T-helper 2 cell treated with Interferon-gamma antibody and Interleukin-4, amounts not matched to agents 100 ng/mL and 5 ng/mL, for 36 hours (primary cell): ENCODE measurements around the gene EXOC4. TPM values are rescaled to one million over a fixed set of nuclear protein-coding genes. Genes with fewer than 3 reads are reported as not detected.

ENCODE experiments used
- intact Hi-C: fragments of 100-400 bp; cut with micrococcal nuclease; formaldehyde crosslinking; loops from one replicate; pipeline ENCODE4 v1.15.1; 2023
- total RNA-seq: library from RNA; stranded (reverse); gene quantifications from 2 replicates; pipeline ENCODE4 v1.2.3, GENCODE V29; 2022

Gene EXOC4
- total RNA-seq, 1 donor from 2014 or later: 74.2 TPM

DNA sequence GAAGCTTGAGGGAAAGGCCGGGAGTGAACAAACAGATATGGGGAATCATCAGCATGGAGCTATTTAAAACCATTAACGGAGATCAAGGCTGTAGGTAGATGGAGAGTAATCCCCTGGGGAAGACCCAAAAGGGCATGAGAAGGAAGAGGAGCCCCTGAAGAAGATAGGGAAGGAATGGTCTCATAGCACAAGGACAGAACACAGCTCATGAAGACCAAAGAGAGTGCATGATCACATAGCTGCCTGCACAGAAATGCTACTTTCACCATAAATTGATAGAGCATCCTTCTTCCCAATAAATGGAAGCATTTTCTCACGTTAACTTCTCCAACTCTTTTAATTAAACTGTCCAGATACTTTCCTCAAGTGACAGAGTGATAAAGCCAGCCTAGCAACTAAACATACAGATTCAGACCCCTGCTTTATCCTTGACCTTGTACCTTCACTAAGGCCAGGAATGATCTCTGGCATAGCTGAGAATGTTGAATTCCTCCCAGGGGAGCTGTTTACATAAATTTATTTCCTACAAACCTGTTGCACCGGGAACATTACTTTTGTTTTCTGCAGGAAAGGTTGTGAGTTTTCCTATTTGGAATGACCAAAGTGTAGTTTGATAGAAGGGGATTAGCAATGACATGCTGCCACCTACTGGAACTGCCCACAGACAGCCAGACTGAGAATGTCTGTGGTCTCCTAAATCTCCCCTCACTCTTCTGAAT, 763.5 kb downstream of the EXOC4 start:
- intact Hi-C loops: no loop called here

DNA sequence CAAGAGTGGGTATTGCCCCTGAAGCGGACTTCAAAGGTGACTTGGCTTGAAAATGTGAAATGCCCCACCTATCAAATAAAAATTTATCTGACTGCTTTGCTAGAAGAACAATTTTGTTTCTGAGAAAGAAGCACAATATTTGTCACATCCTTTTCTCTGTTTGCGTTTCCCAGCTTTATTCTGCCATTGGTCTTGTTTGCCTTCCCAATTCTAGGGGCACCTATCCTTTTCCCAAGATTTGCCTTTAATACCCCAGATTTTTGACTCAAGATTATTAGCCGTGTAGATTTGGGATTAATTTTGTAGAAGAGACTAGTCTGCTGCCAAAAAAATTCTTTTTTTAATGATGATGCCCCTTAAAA, 764.0 kb downstream of the EXOC4 start:
- intact Hi-C loops: no loop called here

DNA sequence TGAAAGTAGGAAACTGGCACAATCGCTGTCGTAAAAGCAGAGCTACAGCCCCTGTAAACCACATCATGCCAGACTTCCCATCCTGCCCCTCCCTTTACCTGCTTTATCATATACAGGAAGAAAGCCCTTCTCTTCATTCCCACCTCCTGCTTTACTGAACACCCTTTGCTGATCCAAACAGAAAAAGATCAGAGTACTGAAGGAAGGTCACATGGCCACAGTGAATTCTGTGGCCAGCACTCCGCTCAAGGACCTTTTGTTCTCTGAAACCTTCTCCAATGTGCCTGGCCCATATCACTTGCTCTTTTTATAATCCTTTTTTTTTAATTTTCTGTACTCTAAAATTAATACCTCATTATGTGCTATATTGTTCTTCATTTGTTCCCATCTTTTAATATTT, 765.4 kb downstream of the EXOC4 start:
- intact Hi-C loops: no loop called here

DNA sequence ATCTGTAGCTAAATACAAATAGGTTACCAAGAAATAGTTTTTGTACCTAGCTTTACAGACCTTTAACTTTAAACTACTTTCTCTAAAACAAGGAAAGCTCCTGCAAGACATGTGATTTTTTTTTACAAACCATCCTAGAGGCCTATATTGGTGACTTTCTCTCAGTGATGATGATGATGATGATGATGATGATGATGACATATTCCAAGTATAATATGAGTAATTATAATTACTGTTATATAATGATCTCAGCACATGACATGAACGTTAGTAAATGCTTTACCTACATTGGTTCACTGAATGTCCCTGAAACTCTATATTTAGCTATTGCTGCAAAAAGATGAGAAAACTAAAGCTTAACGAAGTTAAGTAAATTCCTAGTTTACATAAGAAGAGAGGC, 766.4 kb downstream of the EXOC4 start:
- intact Hi-C loops: no loop called here

DNA sequence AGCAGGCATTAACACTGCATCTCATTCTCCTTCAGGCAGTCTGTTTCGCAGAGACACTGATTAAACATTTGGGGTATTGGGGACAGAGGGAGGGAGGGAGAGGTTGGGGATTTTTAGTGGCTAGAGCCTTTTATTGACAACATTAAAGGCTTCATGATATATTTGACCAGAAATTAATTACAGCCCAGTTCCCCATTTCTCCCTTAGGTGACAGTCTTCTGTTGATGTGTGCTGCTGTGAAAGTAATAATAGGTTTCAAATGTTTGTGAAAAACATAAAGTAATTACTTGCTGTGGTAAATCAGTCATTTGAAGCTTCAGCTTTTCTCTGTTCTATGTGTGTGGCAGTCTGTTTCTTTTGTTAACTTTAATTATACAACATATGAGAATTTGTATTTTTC, 769.0 kb downstream of the EXOC4 start:
- intact Hi-C loops: no loop called here

DNA sequence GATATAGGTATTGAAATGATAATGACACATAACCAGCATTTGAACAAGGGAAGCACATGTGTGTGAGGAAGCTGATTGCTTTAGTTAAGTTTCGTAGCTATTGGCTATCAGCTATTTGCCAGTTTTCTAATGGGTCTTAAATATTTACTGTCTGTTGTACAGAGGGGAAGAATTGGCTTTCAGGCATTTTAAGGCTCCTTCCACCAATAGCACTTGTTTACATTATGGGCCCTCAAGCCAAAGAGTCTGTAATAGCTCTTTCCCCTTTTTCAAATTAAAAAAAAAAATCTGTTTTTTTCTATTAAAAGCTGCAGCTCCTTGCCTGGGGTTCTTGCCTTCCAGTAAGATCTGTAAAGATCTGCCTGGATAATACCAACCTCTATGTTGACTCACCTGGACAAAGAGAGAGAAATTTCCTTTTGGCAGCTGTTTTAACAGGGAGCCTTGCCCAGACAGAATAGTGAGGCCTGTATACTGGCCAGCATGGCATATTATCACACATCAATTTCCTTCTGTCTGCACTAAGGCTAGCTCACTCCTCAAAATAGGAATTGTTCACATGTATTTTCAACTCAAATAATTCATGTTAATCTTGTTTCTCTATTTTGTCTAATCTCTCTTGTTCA, 769.5 kb downstream of the EXOC4 start:
- intact Hi-C loops: no loop called here

DNA sequence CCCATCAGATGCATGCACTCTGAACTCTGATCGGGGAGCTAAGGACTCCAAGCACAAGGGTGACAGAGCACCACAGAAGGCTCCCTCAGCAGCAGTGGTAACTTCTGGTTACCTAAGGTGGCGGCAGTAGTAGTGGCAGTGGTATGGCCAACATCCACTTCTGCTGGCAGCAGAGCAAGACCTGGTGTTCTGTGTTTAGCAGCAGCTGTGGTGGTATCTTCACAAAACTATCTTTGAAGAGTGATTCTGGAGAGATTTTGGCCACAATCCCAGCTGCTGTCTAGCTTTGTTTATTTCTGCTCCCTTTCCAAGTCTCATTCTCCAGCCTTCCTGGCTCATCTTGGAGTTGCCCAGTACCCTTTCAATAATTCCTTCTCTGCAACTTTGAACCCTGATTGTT, 771.9 kb downstream of the EXOC4 start:
- intact Hi-C loops: no loop called here

DNA sequence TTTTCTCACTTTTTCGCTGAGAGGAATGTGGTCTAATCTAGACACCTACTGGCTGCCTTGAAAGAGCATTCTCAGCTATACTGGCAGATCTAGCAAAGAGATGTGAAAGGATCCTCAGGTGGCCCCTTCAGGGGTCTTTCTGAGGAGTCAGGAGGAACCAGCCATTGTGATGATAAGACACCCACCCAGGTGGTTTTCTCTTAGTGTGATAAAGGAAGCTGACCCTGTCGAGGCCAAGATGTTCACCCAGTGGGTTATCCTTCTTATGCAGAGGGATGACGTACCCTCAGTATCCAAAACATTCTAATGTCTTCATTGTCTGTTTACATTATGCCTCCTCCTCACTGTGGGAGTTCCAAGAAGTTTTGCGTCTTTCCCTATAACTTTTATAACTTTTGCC, 776.0 kb downstream of the EXOC4 start:
- intact Hi-C loops: no loop called here

DNA sequence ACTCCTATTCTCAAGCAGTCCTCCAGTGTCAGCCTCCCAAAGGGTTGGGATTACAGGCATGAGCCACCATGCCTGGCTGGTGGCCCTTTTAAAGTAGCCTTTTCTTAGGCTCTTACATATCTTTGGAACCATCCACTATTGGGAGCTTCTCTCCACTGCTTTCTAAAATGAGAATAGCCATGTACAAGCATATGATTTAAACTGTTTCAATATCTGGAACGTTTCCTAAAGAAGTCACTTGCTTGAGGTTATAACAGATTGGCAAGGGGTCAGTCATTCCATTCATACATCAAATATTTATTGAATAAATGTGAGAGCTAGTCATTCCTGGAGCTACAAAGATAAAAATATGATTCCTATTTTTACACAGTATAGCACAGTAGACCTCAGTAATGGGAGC, 776.9 kb downstream of the EXOC4 start:
- intact Hi-C loops: no loop called here

DNA sequence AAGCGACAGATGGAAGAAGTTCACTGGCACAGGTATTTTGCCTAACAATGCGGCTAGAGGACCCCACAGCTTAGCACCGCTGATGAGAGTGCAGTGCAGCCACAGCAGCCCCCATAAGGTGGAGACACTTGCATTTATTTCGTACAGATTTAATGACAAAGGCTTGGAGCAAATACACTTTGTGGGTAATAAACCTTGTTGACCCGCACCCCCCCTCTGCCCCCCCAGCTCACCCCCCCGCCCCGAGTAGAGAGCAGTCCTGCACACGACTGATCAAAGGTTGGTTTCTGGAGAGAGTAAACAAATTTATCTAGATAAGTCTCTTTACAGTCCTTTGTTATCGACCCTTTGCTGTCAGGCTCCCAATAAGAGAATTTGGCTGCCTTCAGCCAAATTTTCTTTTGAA, 777.6 kb downstream of the EXOC4 start:
- intact Hi-C loops: no loop called here

DNA sequence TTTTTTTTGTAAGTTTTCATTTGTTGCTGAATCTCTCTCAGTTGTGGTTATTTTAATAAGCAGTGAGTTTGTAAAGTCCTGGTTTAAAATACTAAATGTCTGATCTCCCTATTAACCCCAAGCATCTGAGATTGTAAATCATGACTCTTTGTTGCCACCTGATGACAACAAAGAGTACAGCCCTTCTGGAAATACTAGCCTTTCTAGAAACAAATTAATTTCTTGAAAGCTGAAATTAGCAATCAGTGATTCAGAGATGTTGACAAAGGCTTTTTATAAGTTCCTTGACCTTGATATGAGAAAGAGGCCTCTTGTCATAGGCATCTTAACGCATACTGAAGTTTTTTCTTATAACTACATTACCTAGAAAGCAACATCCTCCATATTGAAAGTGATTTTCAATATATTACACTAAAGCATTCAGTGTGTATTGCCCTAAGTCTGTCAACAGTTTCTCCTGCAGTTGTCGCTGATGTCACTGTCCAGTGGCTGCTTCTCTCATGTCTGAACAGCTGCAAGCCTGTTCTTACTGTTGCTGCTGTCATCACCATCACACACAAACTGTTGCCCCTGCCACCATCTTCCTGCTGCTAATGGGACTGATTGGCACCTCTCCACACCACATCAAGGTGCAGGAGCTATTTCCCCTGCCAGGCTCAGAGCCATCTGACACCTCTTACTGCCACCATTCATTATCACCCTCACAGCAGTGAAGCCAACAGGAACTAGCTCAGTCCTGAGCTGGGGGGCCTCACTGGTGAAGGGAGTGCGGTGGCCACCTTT, 779.1 kb downstream of the EXOC4 start:
- intact Hi-C loops: no loop called here

DNA sequence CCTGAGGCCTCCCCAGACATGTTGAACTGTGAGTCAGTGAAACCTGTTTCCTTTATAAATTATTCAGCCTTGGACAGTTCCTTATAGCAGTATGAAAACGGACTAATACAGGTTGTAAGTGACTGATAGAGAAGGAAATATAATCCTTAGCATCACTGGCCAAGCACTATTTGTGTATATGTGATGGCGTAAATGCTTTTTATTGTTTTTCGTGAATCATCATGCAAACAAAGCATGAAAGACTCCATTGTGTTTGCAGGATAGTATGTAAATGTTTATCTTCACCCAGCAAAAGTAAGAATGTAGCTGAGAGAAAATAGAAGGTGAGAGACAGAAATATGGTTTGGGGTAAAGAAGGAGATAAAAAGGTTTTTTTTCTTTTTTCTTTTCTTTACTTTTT, 781.8 kb downstream of the EXOC4 start:
- intact Hi-C loops: no loop called here

DNA sequence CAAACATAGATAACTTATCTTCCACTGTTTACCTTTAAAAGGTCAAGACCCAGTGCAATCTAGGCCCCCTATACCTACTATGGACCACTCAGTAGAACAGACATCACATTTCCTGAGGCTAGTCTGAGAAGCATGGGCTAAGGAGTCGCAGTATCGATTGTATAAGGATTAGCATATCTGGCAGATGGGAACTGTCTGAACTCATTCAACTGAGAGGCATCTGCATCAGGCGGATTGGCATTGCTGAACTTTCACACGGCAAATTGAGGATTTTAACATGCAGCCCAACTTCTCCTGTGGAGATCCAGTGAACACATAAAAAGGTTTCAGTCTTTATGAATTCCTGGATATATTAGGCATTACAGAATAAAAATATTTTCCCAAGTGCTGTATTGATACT, 785.1 kb downstream of the EXOC4 start:
- intact Hi-C loops: no loop called here

DNA sequence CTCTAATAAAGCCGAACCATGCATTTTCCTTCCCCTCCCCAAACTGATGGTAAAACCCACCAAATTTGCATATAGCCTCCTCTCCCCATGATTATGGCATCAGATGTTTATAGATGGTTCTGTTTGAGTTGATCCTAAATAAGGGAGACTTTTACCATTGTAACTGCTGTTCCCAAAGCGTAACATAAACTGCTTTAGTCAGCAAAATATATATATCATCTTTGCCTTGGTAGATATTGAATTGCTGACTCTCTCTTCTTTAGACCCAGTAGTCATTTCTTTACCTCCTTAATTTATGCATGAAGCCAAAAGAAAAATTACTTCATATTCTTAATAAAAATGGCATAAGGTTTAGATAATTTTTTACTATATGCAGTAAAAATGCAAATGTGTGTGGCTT, 788.1 kb downstream of the EXOC4 start:
- intact Hi-C loops: no loop called here

DNA sequence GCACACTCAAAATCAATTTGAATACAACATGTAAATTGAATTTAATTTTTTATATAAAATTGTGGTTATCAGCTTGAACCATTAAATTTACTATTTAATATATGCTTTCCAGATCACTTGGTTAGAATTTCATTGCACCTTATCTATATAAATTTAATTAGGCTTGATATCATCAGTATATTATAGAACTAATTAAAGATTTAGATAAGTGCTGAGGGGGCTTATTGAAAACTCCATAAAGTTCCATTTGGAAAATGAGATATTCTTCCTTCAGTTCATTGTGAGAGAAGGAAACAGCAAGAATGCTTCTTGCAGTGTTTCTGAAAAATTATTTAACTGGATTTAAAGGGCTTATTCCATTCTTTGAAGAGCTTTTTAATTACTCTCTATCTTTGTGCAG, 788.6 kb downstream of the EXOC4 start:
- intact Hi-C loops: no loop called here

DNA sequence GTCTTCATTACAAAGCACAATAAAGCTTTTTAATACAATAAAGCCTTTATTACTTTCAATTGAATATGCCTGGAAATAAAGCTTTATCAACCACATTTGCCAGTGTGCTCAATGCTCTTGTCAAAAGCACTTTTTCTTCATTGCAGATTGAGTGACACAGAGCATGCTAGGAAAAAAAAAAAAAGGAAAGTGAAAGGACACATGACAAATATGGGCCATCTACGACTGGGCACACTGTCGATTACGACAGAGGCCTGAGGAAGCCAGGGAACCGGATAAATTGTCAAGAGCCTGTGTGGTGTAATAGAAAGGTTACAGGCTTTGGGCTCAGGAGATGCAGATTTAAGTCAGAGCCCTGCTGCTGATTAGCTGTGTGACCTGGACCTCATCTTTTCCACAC, 789.4 kb downstream of the EXOC4 start:
- intact Hi-C loops: no loop called here

DNA sequence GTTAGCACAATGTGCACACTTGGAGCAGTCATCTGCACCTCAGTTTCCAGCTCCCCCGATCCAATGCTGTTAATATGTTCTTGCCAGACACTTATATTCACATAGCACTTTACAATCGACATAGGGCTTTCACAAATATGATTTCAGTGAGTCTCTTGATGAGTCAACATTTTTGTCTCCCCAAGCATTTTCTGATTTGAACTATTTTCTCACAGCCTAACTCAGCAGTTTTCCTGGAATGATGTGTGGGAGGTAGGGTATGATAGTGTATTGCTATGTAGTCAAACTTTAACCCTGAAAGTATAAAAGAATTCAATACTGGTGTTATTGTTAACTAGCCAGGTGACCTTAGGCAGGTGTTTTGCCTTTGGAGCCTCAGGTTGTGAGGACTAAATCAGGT, 791.8 kb downstream of the EXOC4 start:
- intact Hi-C loops: no loop called here

DNA sequence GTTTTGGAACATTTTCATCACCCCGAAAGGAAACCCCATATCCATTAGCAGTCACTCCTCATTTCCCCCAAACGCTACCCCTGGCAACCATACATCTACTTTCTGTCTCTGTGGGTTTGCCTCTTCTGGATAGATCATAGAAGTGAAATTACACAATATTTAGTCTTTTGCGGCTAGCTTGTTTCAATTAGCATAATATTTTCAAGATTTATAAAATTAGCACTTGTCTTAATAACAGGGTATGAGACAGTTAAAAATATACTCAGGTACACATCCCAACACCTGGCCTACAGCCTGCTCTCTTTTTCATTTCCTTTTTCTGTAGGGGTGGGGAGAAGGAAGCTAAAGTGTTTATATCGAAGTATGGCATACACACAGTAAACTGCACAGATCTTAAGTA, 792.8 kb downstream of the EXOC4 start:
- intact Hi-C loops: no loop called here

DNA sequence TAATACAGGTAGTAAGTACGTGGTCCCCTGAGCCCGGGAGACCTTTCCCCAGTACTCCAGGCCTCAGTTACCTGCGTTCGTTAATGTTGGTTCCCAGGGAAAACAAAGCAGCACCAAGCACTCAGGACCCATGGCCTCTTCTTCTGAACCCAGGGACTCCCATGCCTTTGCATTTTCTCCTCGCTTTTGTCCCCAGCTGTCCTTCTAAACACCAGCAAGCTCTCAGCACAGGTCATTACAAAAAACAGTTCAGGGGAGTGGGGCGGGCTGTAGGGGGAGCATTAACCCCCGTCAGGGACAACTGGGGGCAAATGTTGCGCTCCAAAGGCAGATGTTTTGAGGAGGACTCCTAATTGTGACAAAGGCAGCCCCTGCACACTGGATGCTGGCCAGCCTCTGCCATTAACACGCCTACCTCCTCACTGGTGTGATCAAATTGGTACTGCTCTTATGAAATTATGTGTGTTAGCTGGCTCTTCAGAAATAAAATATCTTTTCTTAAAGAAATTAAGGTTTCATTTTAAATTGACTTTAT, 793.8 kb downstream of the EXOC4 start:
- intact Hi-C loops: no loop called here

DNA sequence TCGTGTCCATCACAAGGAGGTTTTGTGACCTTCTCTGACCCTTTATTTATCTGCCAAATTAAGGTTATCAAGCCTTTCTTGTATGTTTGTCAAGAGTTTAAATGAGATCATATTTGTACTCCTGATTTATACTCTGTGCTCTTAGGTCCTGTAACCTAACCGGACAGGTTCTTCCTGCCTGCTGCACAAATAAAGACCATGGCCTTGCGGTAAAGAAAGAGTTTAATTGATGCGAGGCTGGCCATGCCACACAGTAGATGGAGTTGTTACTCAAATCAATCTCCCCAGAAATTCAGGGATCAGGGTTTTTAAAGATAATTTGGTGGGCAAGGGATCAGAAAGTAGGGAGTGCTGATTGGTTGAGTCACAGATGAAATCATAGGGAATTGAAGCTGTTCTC, 794.8 kb downstream of the EXOC4 start:
- intact Hi-C loops: no loop called here

DNA sequence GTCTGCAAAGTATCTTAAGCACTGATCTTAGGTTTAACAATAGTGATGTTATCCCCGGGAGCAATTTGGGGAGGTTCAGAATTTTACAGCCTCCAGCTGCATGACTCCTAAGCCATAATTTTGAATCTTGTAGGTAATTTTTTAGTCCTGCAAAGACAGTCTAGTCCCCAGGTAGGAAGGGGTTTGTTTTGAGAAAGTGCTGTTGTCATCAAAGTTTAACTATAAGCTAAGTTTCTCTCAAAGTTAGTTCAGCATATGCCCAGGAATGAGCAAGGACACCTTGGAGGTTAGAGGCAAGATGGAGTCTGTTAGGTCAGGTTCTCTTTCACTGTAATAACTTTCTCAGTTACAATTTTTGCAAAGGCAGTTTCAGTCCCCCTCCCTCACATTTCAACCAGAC, 795.3 kb downstream of the EXOC4 start:
- intact Hi-C loops: no loop called here

DNA sequence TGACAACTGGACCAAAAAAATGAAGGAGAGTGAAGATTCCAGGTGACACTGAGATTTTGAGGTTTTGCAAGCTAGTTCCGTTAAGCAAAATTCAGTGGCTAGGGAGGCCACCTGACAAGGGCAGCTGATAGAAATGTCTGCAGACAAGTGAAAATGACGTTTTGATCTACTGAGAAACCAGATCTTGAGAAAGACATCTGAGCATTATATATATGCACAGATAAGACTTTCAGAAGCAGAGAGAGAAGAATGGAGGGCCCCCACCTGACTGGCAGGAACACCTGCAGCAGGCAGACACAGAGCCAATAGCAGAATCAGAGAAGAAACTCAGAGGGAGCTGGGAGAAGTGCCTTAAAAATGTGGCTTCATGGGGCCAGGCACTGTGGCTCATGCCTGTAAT, 798.1 kb downstream of the EXOC4 start:
- intact Hi-C loops: no loop called here

DNA sequence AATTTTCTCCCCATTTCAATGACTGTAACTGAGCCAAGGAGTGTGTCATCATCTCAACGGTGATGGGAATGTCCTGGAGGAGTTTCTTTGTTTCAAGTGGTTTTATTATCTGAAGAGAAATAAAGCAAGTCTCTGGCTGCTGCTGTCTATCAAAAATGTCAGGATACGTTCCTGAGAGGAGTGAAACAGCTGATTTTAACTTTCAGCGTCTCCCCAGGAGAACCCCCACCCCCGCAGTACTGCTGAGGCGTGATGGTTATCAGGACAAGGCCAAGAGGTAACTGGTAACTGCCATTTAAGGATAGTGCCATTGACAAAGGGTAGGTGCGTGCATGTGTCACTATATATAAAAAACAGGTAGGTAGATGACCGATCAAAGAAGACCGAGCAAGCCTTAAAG, 803.9 kb downstream of the EXOC4 start:
- intact Hi-C loops: no loop called here
